NB4 (cell line): ENCODE results near the gene CARMIL1.

Experiments used
- CTCF ChIP-seq: IDR thresholded peaks from one replicate; pipeline ENCODE4 v1.5.1; 2012; ENCODE audit warnings: low read depth, low read length
- MAX ChIP-seq: IDR thresholded peaks from 2 replicates; pipeline ENCODE4 v1.6.1; 2011; ENCODE audit warnings: low read depth, low read length
- POLR2A ChIP-seq: IDR thresholded peaks from 2 replicates; pipeline ENCODE4 v1.6.1; 2011; ENCODE audit warnings: mild to moderate bottlenecking; ENCODE audit not compliant: insufficient read length; ENCODE audit errors: extremely low read depth

DNA sequence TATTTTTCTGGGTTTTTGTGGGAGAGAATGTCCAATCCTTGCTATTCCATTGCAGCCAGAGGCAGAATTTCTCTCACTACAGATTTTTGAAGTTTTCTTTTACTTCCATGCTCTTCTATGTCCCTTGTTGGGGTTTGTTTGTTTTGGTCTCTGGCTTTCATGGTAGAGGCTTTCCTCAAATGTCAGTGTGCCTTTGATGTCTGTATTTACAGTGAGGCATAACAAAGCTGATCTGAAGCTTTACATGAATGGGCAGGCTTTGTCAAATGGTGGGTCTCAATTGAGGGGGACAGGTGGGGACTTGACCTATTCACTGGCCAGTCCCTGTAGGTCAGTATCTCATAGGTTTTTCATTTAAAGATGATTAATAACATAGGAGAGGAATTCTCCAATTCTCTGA lies 8.6 kb upstream of the CARMIL1 start:
- no peak for TF ChIP-seq CTCF
- TF ChIP-seq POLR2A, result no peak
- TF ChIP-seq MAX, result no peak
